ENCODE data around the gene CSNK2A3.

Gene CSNK2A3

GRCh38 chr11:11332141-11332710 is 20.8 kb downstream of the CSNK2A3 start:
- no peak for DNase-seq

GRCh38 chr11:11329062-11329806 is 23.8 kb downstream of the CSNK2A3 start:
- DNase-seq = no peak

- no peak for DNase-seq
Observed at GRCh38 chr11:11324090-11324489, 29.0 kb downstream of the CSNK2A3 start.

GRCh38 chr11:11322101-11322500 is 30.9 kb downstream of the CSNK2A3 start:
- no peak for DNase-seq

- DNase-seq = no peak
Observed at GRCh38 chr11:11320825-11321224, 32.2 kb downstream of the CSNK2A3 start.

- DNase-seq = peak; percentile 84 to 87
Observed at GRCh38 chr11:11318961-11319360, 34.1 kb downstream of the CSNK2A3 start.

GRCh38 chr11:11318461-11318860 is 34.6 kb downstream of the CSNK2A3 start:
- DNase-seq = no peak

- no peak for DNase-seq
Observed at GRCh38 chr11:11316651-11317230, 36.3 kb downstream of the CSNK2A3 start.

GRCh38 chr11:11313902-11314692 is 39.0 kb downstream of the CSNK2A3 start:
- no peak for DNase-seq

GRCh38 chr11:11313426-11313825 is 39.6 kb downstream of the CSNK2A3 start:
- DNase-seq = peak; percentile 1 to 18

GRCh38 chr11:11312738-11313137 is 40.3 kb downstream of the CSNK2A3 start:
- no peak for DNase-seq

GRCh38 chr11:11311169-11311568 is 41.9 kb downstream of the CSNK2A3 start:
- peak; percentile 95 to 96 for DNase-seq

- peak; percentile 39 to 43 for DNase-seq
Observed at GRCh38 chr11:11309906-11310305, 43.1 kb downstream of the CSNK2A3 start.

- DNase-seq = no peak
Observed at GRCh38 chr11:11308249-11308648, 44.8 kb downstream of the CSNK2A3 start.

- no peak for DNase-seq
Observed at GRCh38 chr11:11306855-11307254, 46.2 kb downstream of the CSNK2A3 start.

- DNase-seq = no peak
Observed at GRCh38 chr11:11304550-11304949, 48.5 kb downstream of the CSNK2A3 start.

- no peak for DNase-seq
Observed at GRCh38 chr11:11302565-11302964, 50.5 kb downstream of the CSNK2A3 start.

Measured in Kasumi-1 (cell line).